Occipital lobe (tissue), 2 donors: Measurements from ENCODE around the gene CITED2. TPM values are rescaled to one million over a fixed set of nuclear protein-coding genes. Genes with fewer than 3 reads are reported as not detected.
A peak's percentile ranks its signal among the peaks of the same experiment; 100 is the strongest.
"Not testable (repeated sequence)": the region's sequence is repeated elsewhere in the genome, so short reads cannot be mapped to it uniquely, and the experiment has no call there.

Source experiments
- DNase-seq: peaks from one replicate; lab custom pipeline; 2025; lab: John Stamatoyannopoulos, UW
- total RNA-seq: library from RNA; depleted of rRNA; stranded (reverse); fragments of >200 nt; gene quantifications from one replicate; pipeline ENCODE4 v1.2.3, GENCODE V29; 2014

CITED2 gene
- 33.1 TPM for total RNA-seq

GRCh38 chr6:139374357-139375225, at the start of gene CITED2:
TSS of gene CITED2 (minus strand) at chr6:139374648. CDS start at chr6:139373944, 704 bp downstream.
- peak; percentile 83 for DNase-seq

- DNase-seq: no peak
Measured at GRCh38 chr6:139423037-139423703, 48.7 kb upstream of the CITED2 start.

- no peak for DNase-seq
Measured at GRCh38 chr6:139422105-139423036, 47.9 kb upstream of the CITED2 start.

- no peak for DNase-seq
Measured at GRCh38 chr6:139418481-139419132, 44.2 kb upstream of the CITED2 start.

- DNase-seq: no peak
Measured at GRCh38 chr6:139416146-139416545, 41.7 kb upstream of the CITED2 start.

- no peak for DNase-seq
Measured at GRCh38 chr6:139415365-139415764, 40.9 kb upstream of the CITED2 start.

- DNase-seq: not testable (repeated sequence)
Measured at GRCh38 chr6:139412103-139412502, 37.7 kb upstream of the CITED2 start.

- no peak for DNase-seq
Measured at GRCh38 chr6:139409026-139409425, 34.6 kb upstream of the CITED2 start.

- DNase-seq: no peak
Measured at GRCh38 chr6:139407718-139408222, 33.3 kb upstream of the CITED2 start.

- DNase-seq: no peak
Measured at GRCh38 chr6:139406577-139407343, 32.3 kb upstream of the CITED2 start.

GRCh38 chr6:139402876-139403386, 28.5 kb upstream of the CITED2 start:
- no peak for DNase-seq

- DNase-seq: no peak
Measured at GRCh38 chr6:139398658-139399057, 24.2 kb upstream of the CITED2 start.

GRCh38 chr6:139395891-139396301, 21.4 kb upstream of the CITED2 start:
- DNase-seq: no peak

- no peak for DNase-seq
Measured at GRCh38 chr6:139395371-139395770, 20.9 kb upstream of the CITED2 start.

GRCh38 chr6:139394027-139394649, 19.7 kb upstream of the CITED2 start:
- no peak for DNase-seq

- DNase-seq: no peak
Measured at GRCh38 chr6:139392794-139393193, 18.3 kb upstream of the CITED2 start.

- no peak for DNase-seq
Measured at GRCh38 chr6:139391709-139392108, 17.3 kb upstream of the CITED2 start.

GRCh38 chr6:139390447-139390846, 16.0 kb upstream of the CITED2 start:
- DNase-seq: no peak

GRCh38 chr6:139388384-139388783, 13.9 kb upstream of the CITED2 start:
- no peak for DNase-seq
